GM12891 (cell line): Measurements from ENCODE around the gene C1QTNF8.

Experiments used
- POLR2A ChIP-seq: IDR thresholded peaks from 2 replicates; pipeline ENCODE4 v1.6.1; 2011; ENCODE audit warnings: low read depth, low read length, control low read depth
- POLR2AphosphoS5 ChIP-seq: IDR thresholded peaks from 2 replicates; pipeline ENCODE4 v1.6.1; 2011; ENCODE audit warnings: low read depth, low read length, control low read depth
- TAF1 ChIP-seq: IDR thresholded peaks from 2 replicates; pipeline ENCODE4 v1.6.1; 2011; ENCODE audit warnings: low read depth, low read length, control low read depth

- TF ChIP-seq TAF1 (no peak), POLR2AphosphoS5 (no peak), POLR2A (no peak)
Measured at GRCh38 chr16:1070864-1071408, 25.1 kb downstream of the C1QTNF8 start.
